ENCODE measurements around the gene HLA-DPA1.

Gene HLA-DPA1

GRCh38 chr6:33036535-33036934 is 36.9 kb downstream of the HLA-DPA1 start:
- no peak overlapping the region for H3K4me3 ChIP-seq (ENCODE audit: control insufficient read depth, low read depth, low read length)
- no peak for DNase-seq (ENCODE audit: low read depth)
- no peak for TF ChIP-seq CTCF (conservative IDR thresholded peaks at IDR 0.05; ENCODE audit: control insufficient read depth, insufficient read depth, low read depth, low read length)

DNA sequence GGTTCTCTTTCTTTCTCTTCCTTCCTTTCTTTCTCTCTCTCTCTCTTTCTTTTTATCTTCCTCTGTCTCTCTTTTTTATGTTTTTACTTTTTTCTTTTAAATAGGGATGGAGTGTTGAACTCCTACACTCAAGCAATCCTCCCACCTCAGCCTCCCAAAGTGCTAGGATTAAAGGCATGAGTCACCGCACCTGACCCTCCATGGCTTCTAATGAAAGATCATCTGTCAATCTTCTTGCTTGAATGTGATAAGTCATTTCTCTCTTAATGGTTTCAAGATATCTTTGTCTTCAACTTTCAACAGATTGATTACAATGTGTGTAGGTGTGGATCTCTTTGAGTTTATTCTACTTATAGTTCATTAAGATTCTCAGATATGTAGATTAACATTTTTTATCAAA is 38.9 kb downstream of the HLA-DPA1 start:
- TF ChIP-seq CTCF (conservative IDR thresholded peaks at IDR 0.05; ENCODE audit: control insufficient read depth, insufficient read depth, low read depth, low read length), result no peak
- H3K4me3 ChIP-seq (ENCODE audit: control insufficient read depth, low read depth, low read length), result no peak overlapping the region
- no peak for DNase-seq (ENCODE audit: low read depth)

- no peak for DNase-seq (ENCODE audit: low read depth)
- H3K4me3 ChIP-seq (ENCODE audit: control insufficient read depth, low read depth, low read length), result no peak overlapping the region
- no peak for TF ChIP-seq CTCF (conservative IDR thresholded peaks at IDR 0.05; ENCODE audit: control insufficient read depth, insufficient read depth, low read depth, low read length)
Observed at GRCh38 chr6:33030245-33030644, 43.2 kb downstream of the HLA-DPA1 start.

GRCh38 chr6:33029328-33030184 is 43.9 kb downstream of the HLA-DPA1 start:
- no peak for TF ChIP-seq CTCF (conservative IDR thresholded peaks at IDR 0.05; ENCODE audit: control insufficient read depth, insufficient read depth, low read depth, low read length)
- DNase-seq (ENCODE audit: low read depth), result peak; percentile 1
- no peak overlapping the region for H3K4me3 ChIP-seq (ENCODE audit: control insufficient read depth, low read depth, low read length)

DNA sequence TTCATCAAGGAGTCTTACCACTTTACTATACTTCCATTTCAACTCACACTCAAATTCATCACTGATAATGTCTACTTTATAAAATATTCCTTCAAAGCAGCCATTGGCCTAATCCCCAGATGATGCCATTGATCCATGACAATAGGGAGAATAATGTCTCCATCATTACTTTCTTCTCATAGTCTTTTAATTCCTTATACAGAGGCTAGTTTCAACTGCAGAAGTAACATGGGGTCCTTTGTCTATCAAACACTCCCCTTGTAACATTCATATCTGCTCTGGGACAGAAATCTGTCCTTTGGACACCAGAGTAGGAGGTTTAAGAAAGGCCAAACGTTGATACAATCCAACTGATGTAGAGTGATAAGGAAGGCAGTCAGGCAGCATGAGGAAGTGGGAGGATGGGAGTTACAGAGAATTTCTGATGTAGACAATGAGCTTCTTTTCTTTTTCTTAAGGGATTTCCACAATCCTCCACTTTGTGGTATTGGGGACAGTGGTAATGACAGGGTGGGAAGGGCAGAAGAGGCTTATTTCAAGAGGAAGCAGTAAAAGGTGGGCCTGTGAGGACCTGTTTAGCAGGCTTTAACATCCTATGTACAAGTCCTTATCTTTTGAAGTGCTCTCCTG is 45.1 kb downstream of the HLA-DPA1 start:
- no peak overlapping the region for H3K4me3 ChIP-seq (ENCODE audit: control insufficient read depth, low read depth, low read length)
- no peak for TF ChIP-seq CTCF (conservative IDR thresholded peaks at IDR 0.05; ENCODE audit: control insufficient read depth, insufficient read depth, low read depth, low read length)
- no peak for DNase-seq (ENCODE audit: low read depth)

- no peak overlapping the region for H3K4me3 ChIP-seq (ENCODE audit: control insufficient read depth, low read depth, low read length)
Observed at GRCh38 chr6:33024521-33024920, 48.9 kb downstream of the HLA-DPA1 start.

More at GRCh38 chr6:33024521-33024920, 48.9 kb downstream of the HLA-DPA1 start:
- TF ChIP-seq CTCF (conservative IDR thresholded peaks at IDR 0.05; ENCODE audit: control insufficient read depth, insufficient read depth, low read depth, low read length), result no peak
- no peak for DNase-seq (ENCODE audit: low read depth)
